Measurements from ENCODE around the gene STUB1. TPM values are rescaled to one million over a fixed set of nuclear protein-coding genes. Genes with fewer than 3 reads are reported as not detected.
A peak's percentile ranks its signal among the peaks of the same experiment; 100 is the strongest.
"Not testable (repeated sequence)": the region's sequence is repeated elsewhere in the genome, so short reads cannot be mapped to it uniquely, and the experiment has no call there.

The STUB1 gene
- total and polyA plus RNA-seq, 12 donors = 121 to 339 (median 190) TPM

DNA sequence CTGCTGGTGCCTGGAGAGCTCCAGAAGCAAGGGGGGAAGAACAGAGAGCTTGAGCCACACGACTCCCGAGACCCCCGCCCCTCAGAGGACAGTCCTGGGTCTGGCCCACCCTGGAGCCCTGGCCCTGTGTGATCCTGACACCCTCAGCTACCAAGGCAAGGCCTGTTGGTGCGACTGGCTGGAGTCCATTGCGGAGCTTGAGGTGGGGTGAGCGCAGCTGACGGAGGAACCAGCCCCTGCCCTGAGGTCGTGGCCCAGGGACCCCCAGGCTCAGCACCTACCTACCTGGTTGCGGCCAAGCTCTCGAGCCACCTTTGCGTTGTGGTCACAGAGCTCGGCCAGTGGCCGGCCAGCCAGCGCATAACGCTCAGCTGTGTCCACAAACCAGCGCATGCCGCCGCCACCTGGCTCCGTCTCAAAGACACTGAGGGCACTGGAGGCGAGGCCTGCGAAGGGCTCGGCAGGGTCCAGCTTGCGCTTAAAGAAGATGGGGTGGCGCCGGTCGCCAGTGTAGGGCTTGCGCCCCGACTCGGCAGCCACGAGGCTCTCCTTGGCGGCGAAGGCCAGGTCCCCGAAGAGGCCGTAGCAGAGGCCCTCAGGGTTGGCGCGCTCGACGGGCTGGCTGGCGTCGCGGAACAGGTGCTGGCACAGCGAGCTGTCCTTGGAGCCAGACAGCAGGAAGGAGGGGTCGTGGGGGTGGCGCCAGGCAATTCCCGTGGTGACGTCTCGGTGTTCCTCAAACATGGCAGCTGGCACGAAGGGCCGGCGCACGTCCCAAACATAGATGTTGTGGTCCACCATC is 6.5 kb downstream of the STUB1 start:
- peak in 1 of 7 donors; percentile 27 for DNase-seq
- WGBS, 4 donors = 78 to 91% (median 87%) methylated on average over 6 to 51 of the region's 51 CpGs
- Histone ChIP-seq H3K4me1 (replicated peaks in 1 of 2) (peaks cover 17 to 46% of the 10 kb centered on the region in 2 donors), H3K27me3 (no peaks in the 10 kb centered on the region), H3K9me3 (replicated peaks in 1 of 3) (no peaks in the 10 kb centered on the region), H3K4me3 (no peak overlapping the region), H3K36me3 (replicated peaks in 1 of 2) (peaks cover 0 to 32% of the 10 kb centered on the region in 2 donors), H3K27ac (no peak overlapping the region)
- intact Hi-C loops (cut with DNase I) = no loop called here
- no peak for TF ChIP-seq POLR2A (IDR thresholded peaks at IDR 0.05)
- TF ChIP-seq, protein P1, sequence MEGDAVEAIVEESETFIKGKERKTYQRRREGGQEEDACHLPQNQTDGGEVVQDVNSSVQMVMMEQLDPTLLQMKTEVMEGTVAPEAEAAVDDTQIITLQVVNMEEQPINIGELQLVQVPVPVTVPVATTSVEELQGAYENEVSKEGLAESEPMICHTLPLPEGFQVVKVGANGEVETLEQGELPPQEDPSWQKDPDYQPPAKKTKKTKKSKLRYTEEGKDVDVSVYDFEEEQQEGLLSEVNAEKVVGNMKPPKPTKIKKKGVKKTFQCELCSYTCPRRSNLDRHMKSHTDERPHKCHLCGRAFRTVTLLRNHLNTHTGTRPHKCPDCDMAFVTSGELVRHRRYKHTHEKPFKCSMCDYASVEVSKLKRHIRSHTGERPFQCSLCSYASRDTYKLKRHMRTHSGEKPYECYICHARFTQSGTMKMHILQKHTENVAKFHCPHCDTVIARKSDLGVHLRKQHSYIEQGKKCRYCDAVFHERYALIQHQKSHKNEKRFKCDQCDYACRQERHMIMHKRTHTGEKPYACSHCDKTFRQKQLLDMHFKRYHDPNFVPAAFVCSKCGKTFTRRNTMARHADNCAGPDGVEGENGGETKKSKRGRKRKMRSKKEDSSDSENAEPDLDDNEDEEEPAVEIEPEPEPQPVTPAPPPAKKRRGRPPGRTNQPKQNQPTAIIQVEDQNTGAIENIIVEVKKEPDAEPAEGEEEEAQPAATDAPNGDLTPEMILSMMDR (IDR thresholded peaks at IDR 0.05) = no peak

DNA sequence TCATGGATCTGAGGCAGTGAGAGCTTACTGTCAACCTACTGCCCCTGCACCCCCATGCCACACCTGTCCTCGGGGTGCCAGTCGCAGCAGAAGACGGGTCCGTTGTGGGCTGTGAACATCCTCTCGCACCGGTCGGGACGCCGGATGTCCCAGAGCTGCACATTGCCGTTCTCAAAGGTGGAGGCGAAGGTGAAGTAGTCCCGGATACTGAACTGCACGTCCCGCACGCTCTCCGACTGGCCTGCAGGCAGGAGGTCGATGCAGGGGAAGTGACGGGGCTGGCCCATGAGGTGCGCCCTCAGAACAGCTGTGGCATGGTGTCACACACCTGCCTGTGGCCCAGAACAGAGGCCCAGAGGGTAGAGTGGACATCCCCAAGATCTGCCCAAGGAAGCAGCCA is 7.3 kb downstream of the STUB1 start:
- intact Hi-C loops (cut with DNase I) = no loop called here
- Histone ChIP-seq H3K36me3 (replicated peaks in 1 of 2) (peaks cover 0 to 24% of the 10 kb centered on the region in 2 donors), H3K27ac (no peak overlapping the region), H3K4me3 (no peak overlapping the region), H3K27me3 (no peaks in the 10 kb centered on the region), H3K4me1 (replicated peaks in 1 of 2) (peaks cover 17 to 38% of the 10 kb centered on the region in 2 donors), H3K9me3 (replicated peaks in 1 of 3) (no peaks in the 10 kb centered on the region)
- no peak for DNase-seq
- no peak for TF ChIP-seq POLR2A (IDR thresholded peaks at IDR 0.05)
- TF ChIP-seq, protein P1 (IDR thresholded peaks at IDR 0.05) = no peak
- 87 to 93% (median 90%) methylated on average over 10 to 19 of the region's 19 CpGs for WGBS, 4 donors

DNA sequence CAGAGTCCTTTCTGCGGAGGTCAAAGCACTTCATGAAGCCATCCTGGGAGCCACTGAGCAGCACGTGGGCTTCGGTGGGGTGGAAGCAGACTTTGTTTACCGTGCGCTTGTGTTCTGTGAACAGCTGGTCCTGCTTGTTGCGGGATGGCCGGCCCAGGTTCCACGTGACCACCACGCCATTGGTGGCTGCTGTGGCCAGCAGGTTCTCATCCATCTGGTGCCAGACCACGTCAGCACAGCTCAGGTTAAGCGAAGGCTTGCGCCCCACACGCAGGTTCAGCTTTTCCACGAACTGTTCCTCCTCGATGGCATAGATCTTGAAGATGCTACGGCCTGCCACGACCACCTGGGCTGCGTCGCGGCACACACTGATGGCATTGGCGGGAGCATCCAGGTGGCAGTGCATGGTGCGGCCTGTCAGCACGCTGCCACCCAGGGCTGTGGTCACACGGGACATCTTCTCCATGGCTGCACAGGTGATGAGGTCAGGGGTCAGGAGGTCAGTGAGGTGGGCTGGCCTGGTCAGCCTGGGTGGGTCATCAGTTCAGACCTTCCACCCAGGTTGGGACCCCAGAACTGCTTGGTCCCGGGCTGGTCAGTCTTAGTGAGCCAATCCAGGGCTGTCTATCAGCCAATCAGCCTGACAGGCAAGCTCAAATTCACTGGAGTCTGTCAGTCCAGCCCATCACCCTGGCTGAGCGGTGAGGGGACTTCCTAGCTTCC is 9.1 kb downstream of the STUB1 start:
- TF ChIP-seq, protein P1 (IDR thresholded peaks at IDR 0.05) = no peak
- TF ChIP-seq POLR2A (IDR thresholded peaks at IDR 0.05) = no peak
- DNase-seq = no peak
- 79 to 90% (median 81%) methylated on average over 7 to 26 of the region's 26 CpGs for WGBS, 4 donors
- Histone ChIP-seq H3K27me3 (peaks cover 12% of the 10 kb centered on the region), H3K27ac (peak overlapping the region in 3 of 5 donors; percentile 65 to 88 (median 74)), H3K9me3 (replicated peaks in 1 of 3) (no peaks in the 10 kb centered on the region), H3K4me1 (replicated peaks in 1 of 2) (peaks cover 5 to 25% of the 10 kb centered on the region in 2 donors), H3K36me3 (replicated peaks in 1 of 2) (peaks cover 0 to 17% of the 10 kb centered on the region in 2 donors), H3K4me3 (peak overlapping the region in 3 of 4 donors; percentile 58 to 94 (median 81))
- intact Hi-C loops (cut with DNase I) = no loop called here

DNA sequence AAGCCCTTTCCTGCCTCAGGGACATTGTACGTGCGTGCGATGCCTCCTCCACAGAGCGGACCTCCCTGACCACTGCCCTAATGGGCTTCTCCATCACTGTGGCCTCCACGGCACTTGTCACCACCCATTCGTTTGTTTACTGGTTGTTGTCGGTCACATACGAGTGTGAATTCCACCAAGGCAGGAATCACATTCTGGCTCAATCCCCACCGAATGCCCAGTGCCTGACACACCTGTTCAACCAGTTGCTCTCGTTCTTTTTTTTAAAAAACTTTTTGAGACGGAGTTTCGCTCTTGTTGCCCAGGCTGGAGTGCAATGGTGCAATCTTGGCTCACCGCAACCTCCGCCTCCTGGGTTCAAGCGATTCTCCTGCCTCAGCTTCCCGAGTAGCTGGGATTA is 11.0 kb downstream of the STUB1 start:
- DNase-seq; H3K27ac ChIP-seq; H3K4me3 ChIP-seq; intact Hi-C loops (cut with DNase I); H3K9me3 ChIP-seq (replicated peaks in 1 of 3): not testable (repeated sequence)
- peaks cover 22% of the 10 kb centered on the region for H3K27me3 ChIP-seq
- WGBS, 4 donors = 83 to 87% (median 85%) methylated on average over 16 of the region's 16 CpGs
- peaks cover 0 to 17% of the 10 kb centered on the region in 2 donors for H3K36me3 ChIP-seq (replicated peaks in 1 of 2)
- peaks cover 0 to 21% of the 10 kb centered on the region in 2 donors for H3K4me1 ChIP-seq (replicated peaks in 1 of 2)

Measured in adrenal gland (tissue), 12 donors.